Tibial nerve (tissue), 4 donors: ENCODE data around the gene ATOH8.

ENCODE experiments used
- CTCF ChIP-seq, 5 experiments: fragments of 200-600 bp in 3 of 5; fragments of 450-650 bp in 2 of 5; sonication (generic) in 3 of 5; IDR thresholded peaks; one replicate each; pipeline ENCODE4 v1.5.1; 2016 to 2019; ENCODE audit warnings: antibody characterized with exemption in 5 of 5, mild to moderate bottlenecking in 3 of 5, moderate library complexity in 2 of 5
- EP300 ChIP-seq, 2 donors: sonication (generic); formaldehyde crosslinking; IDR thresholded peaks; one replicate each; pipeline ENCODE4 v1.6.1; 2017; ENCODE audit warnings: antibody characterized with exemption in 2 of 2, mild to moderate bottlenecking in 1 of 2

GRCh38 chr2:85796046-85796340 is 42.2 kb downstream of the ATOH8 start:
- TF ChIP-seq CTCF (IDR thresholded peaks at IDR 0.05) (no peak), EP300 (IDR thresholded peaks at IDR 0.05) (no peak)
